ENCODE results near the gene TNFRSF11A.

Gene TNFRSF11A

GRCh38 chr18:62332964-62333695 is 8.0 kb downstream of the TNFRSF11A start:
- H3K9me3 ChIP-seq, result no peaks in the 10 kb centered on the region
- no peaks in the 10 kb centered on the region for H3K27me3 ChIP-seq
- no peak for TF ChIP-seq CTCF (IDR thresholded peaks at IDR 0.05; ENCODE audit: low read depth, low read length)
- H3K4me1 ChIP-seq, result no peaks in the 10 kb centered on the region
- DNase-seq, result no peak
- no peaks in the 10 kb centered on the region for H3K36me3 ChIP-seq
- H3K4me3 ChIP-seq (ENCODE audit: low read depth, low read length), result no peak overlapping the region

- H3K36me3 ChIP-seq, result no peaks in the 10 kb centered on the region
These were observed 9.0 kb downstream of the TNFRSF11A start for GRCh38 chr18:62334120-62334519.

GRCh38 chr18:62335494-62335893 is 10.4 kb downstream of the TNFRSF11A start:
- Histone ChIP-seq H3K4me3 (ENCODE audit: low read depth, low read length) (no peak overlapping the region), H3K27me3 (no peaks in the 10 kb centered on the region), H3K36me3 (no peaks in the 10 kb centered on the region), H3K9me3 (no peaks in the 10 kb centered on the region), H3K4me1 (no peaks in the 10 kb centered on the region)
- DNase-seq, result no peak
- no peak for TF ChIP-seq CTCF (IDR thresholded peaks at IDR 0.05; ENCODE audit: low read depth, low read length)

More at GRCh38 chr18:62334120-62334519, 9.0 kb downstream of the TNFRSF11A start:
- Histone ChIP-seq H3K4me1 (no peaks in the 10 kb centered on the region), H3K9me3 (no peaks in the 10 kb centered on the region), H3K4me3 (ENCODE audit: low read depth, low read length) (no peak overlapping the region), H3K27me3 (no peaks in the 10 kb centered on the region)
- no peak for TF ChIP-seq CTCF (IDR thresholded peaks at IDR 0.05; ENCODE audit: low read depth, low read length)
- no peak for DNase-seq

GRCh38 chr18:62336618-62337017 is 11.5 kb downstream of the TNFRSF11A start:
- H3K27me3 ChIP-seq, result no peaks in the 10 kb centered on the region

GRCh38 chr18:62337336-62337735 is 12.2 kb downstream of the TNFRSF11A start:
- DNase-seq, result no peak
- no peaks in the 10 kb centered on the region for H3K4me1 ChIP-seq

More at GRCh38 chr18:62336618-62337017, 11.5 kb downstream of the TNFRSF11A start:
- DNase-seq, result no peak
- H3K4me3 ChIP-seq (ENCODE audit: low read depth, low read length), result no peak overlapping the region
- no peaks in the 10 kb centered on the region for H3K9me3 ChIP-seq
- H3K36me3 ChIP-seq, result no peaks in the 10 kb centered on the region
- H3K4me1 ChIP-seq, result no peaks in the 10 kb centered on the region
- no peak for TF ChIP-seq CTCF (IDR thresholded peaks at IDR 0.05; ENCODE audit: low read depth, low read length)

More at GRCh38 chr18:62337336-62337735, 12.2 kb downstream of the TNFRSF11A start:
- Histone ChIP-seq H3K4me3 (ENCODE audit: low read depth, low read length) (no peak overlapping the region), H3K27me3 (no peaks in the 10 kb centered on the region), H3K36me3 (no peaks in the 10 kb centered on the region), H3K9me3 (no peaks in the 10 kb centered on the region)
- TF ChIP-seq CTCF (IDR thresholded peaks at IDR 0.05; ENCODE audit: low read depth, low read length), result no peak
